ENCODE data around the gene PARP6.

GRCh38 chr15:72271895-72272212 is 500 bp downstream of the PARP6 start:
- TF ChIP-seq CTCF (IDR thresholded peaks at IDR 0.05) (no peak), ATF3 (CRISPR knock-in tag; conservative IDR thresholded peaks at IDR 0.05) (no peak), FOXK1 (CRISPR knock-in tag; IDR thresholded peaks at IDR 0.05) (no peak), IRF1 (CRISPR knock-in tag; IDR thresholded peaks at IDR 0.05) (no peak), PRDM15 (CRISPR knock-in tag; IDR thresholded peaks at IDR 0.05) (no peak), ELF4 (CRISPR knock-in tag; IDR thresholded peaks at IDR 0.05; ENCODE audit: low read depth) (no peak), FOXP1 (CRISPR knock-in tag; IDR thresholded peaks at IDR 0.05; ENCODE audit: borderline replicate concordance) (no peak), ESRRA (CRISPR knock-in tag; IDR thresholded peaks at IDR 0.05; ENCODE audit: borderline replicate concordance) (no peak), SMAD3 (CRISPR knock-in tag; IDR thresholded peaks at IDR 0.05; ENCODE audit: borderline replicate concordance) (no peak)
